Kidney epithelial cell (primary cell): ENCODE data around the gene SLC5A12. TPM values are rescaled to one million over a fixed set of nuclear protein-coding genes. Genes with fewer than 3 reads are reported as not detected.
"Not testable (repeated sequence)": the region's sequence is repeated elsewhere in the genome, so short reads cannot be mapped to it uniquely, and the experiment has no call there.

Experiments
- DNase-seq: peaks from one replicate; pipeline ENCODE4 v3.0.0-alpha.2; 2010; ENCODE audit warnings: low read depth
- H3K27me3 ChIP-seq: 2 replicates; pipeline ENCODE4 v1.6.0; 2011; ENCODE audit warnings: low read length; ENCODE audit not compliant: control insufficient read depth, insufficient read depth
- H3K36me3 ChIP-seq: 2 replicates; pipeline ENCODE4 v1.5.1; 2011; ENCODE audit warnings: low read length; ENCODE audit not compliant: control insufficient read depth, insufficient read depth
- H3K4me3 ChIP-seq: 2 replicates; pipeline ENCODE4 v1.5.1; 2011; ENCODE audit warnings: low read depth, mild to moderate bottlenecking, control low read depth, low read length
- total RNA-seq: library from RNA; depleted of rRNA; stranded (reverse); fragments of >200 nt; gene quantifications from 2 replicates; pipeline ENCODE4 v1.2.3, GENCODE V29; 2015
- TF ChIP-seq, protein P1 (sequence below): IDR thresholded peaks from 2 replicates; pipeline ENCODE4 v1.5.1; 2011; ENCODE audit warnings: mild to moderate bottlenecking, moderate library complexity, low read length, control low read depth, inconsistent platforms; ENCODE audit not compliant: insufficient read depth, poor library complexity, severe bottlenecking

SLC5A12 gene
- total RNA-seq, 1 donor from 2014 or later = not detected

DNA sequence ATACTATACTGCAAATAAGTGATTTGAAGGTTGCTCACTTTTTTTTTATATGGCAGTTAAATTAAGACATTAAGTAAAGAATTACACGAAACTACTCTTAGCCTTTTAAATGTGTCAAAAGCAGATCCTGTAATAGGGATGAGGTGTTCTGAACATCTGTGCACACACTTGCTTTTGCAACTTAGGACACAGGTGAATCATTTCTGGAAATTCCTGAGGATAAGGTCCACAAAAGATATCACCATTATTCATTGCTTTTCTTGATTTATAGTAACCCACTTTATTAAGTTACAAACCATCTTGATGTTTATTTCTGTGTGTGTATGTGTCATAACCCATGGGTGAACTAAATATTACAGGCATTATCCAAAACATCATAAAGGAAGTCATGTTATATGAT lies 55.9 kb downstream of the SLC5A12 start:
- H3K36me3 ChIP-seq = no peaks in the 10 kb centered on the region
- no peak for DNase-seq
- TF ChIP-seq, protein P1, sequence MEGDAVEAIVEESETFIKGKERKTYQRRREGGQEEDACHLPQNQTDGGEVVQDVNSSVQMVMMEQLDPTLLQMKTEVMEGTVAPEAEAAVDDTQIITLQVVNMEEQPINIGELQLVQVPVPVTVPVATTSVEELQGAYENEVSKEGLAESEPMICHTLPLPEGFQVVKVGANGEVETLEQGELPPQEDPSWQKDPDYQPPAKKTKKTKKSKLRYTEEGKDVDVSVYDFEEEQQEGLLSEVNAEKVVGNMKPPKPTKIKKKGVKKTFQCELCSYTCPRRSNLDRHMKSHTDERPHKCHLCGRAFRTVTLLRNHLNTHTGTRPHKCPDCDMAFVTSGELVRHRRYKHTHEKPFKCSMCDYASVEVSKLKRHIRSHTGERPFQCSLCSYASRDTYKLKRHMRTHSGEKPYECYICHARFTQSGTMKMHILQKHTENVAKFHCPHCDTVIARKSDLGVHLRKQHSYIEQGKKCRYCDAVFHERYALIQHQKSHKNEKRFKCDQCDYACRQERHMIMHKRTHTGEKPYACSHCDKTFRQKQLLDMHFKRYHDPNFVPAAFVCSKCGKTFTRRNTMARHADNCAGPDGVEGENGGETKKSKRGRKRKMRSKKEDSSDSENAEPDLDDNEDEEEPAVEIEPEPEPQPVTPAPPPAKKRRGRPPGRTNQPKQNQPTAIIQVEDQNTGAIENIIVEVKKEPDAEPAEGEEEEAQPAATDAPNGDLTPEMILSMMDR = no peak
- H3K27me3 ChIP-seq = no peaks in the 10 kb centered on the region
- no peak overlapping the region for H3K4me3 ChIP-seq

DNA sequence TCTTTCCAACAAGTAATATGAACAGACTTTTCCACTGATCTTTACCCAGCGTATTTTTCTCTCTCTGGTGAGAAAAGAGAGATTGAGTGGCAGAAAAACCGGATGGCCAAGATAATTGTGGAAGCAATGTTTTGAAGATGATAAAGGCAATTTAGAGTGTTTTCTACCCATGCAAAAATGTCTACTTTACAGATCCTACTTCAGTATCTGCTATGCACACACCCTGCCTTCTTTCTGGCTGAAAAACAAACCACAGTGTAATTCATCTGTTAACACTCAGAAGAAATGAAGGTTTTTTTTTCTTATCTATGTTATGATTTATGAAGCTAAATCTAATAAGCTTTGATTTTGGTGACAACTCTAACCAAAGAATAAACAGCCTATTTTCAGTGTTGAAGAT lies 56.8 kb downstream of the SLC5A12 start:
- Histone ChIP-seq H3K36me3 (no peaks in the 10 kb centered on the region), H3K27me3 (no peaks in the 10 kb centered on the region), H3K4me3 (no peak overlapping the region)
- TF ChIP-seq, protein P1 = no peak
- DNase-seq = no peak

DNA sequence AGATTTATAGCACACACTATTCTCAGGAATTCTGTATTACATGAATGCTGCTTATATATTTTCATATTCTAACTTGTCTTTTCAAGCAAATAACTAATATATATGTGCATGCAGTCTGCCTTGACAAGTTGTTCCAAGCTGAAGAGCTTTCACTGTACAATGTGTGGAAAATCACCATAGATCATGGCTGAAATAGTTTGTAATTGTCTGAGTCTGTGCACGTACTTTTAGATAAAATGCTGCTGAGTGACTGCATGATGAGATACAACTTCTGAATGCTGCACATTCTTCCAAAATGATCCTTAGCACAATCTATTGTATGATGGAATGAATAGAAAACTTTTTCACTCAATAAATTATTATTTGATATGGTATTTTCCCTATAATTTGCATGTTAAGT lies 58.9 kb downstream of the SLC5A12 start:
- no peak overlapping the region for H3K4me3 ChIP-seq
- H3K27me3 ChIP-seq = no peaks in the 10 kb centered on the region
- no peak for DNase-seq
- TF ChIP-seq, protein P1 = no peak
- no peaks in the 10 kb centered on the region for H3K36me3 ChIP-seq

DNA sequence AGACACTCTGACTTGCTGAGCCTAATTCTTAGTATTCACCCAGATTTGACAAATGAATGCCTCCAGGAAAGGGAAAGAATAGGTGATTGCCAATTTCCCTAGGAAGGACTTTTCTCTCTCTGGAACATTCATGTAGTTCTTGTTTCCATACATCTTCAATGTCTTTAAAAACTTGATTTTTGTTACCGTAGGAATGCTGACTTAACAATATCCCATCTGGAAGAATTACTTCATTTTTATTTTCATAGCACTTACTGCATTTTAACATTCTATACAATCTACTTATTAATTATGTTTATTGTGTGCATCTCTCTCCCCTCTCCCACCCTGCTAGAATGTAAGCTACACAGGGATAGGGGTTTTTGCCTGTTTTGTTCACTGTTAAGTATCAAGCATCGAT lies 66.6 kb downstream of the SLC5A12 start:
- Histone ChIP-seq H3K36me3 (no peaks in the 10 kb centered on the region), H3K27me3 (no peaks in the 10 kb centered on the region), H3K4me3 (no peak overlapping the region)
- TF ChIP-seq, protein P1 = no peak
- no peak for DNase-seq

DNA sequence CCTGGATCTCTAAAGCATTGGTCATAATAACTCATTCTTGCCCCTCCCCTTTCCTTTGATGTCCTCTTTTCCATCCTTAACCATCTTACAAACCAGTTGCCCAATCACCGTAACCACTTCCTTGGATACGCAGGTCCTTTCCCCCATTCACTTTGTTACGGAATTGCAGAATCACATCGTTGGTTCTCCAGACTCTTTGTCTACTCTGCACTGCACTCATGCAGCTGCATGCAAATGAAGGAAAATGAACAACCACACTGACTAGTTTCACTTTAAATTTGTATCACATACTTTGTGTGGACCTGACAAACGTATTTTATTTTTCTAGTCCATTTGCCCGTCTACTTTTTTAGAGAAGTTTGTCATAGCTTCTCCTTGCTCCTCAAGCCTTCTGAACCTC lies 69.9 kb downstream of the SLC5A12 start:
- no peaks in the 10 kb centered on the region for H3K27me3 ChIP-seq
- no peak overlapping the region for H3K4me3 ChIP-seq
- TF ChIP-seq, protein P1 = no peak
- H3K36me3 ChIP-seq = no peaks in the 10 kb centered on the region
- DNase-seq = no peak

DNA sequence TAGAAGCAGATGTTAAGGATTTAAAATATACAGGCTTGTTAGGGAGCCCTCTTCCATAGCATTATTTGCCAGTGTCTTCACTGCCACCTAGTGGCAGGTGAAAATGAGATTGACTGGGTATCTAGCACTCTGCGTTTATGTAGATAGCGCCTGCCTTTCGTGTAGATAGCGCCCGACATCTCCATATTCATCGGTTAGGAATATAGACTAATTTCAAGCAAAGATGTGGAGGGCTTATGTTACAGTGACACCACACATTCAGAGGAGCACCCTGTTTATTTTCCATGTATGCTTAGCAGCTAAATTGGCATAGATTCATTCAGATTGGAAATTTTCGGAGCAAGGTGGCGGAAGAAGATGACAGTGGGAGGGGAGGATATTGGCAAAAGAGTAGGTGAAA lies 72.0 kb downstream of the SLC5A12 start:
- Histone ChIP-seq H3K36me3 (no peaks in the 10 kb centered on the region), H3K27me3 (no peaks in the 10 kb centered on the region), H3K4me3 (no peak overlapping the region)
- TF ChIP-seq, protein P1 = peak; percentile 77
- peak; percentile 25 for DNase-seq

DNA sequence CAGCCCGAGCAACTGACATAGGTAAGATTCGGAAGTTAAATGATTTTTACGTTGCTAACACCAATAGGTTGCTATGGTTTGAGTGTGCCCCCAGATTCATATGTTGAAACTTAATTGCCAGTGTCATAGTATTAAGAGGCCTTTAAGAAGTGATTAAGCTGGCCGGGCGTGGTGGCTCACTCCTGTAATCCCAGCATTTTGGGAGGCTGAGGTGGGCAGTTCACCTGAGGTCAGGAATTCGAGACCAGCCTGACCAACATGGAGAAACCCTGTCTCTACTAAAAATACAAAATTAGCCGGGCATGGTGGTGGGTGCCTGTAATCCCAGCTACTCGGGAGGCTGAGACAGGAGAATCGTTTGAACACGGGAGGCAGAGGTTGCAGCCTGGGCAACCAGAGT lies 78.5 kb downstream of the SLC5A12 start:
- H3K4me3 ChIP-seq, DNase-seq, H3K36me3 ChIP-seq, H3K27me3 ChIP-seq: not testable (repeated sequence)
